Measurements from ENCODE around the gene INTS2. TPM values are rescaled to one million over a fixed set of nuclear protein-coding genes. Genes with fewer than 3 reads are reported as not detected.

Gene INTS2
- total RNA-seq, 1 experiment from 2014 or later = 9.4 TPM

GRCh38 chr17:61947367-61948078 is 19.7 kb upstream of the INTS2 start:
- Mint-ChIP-seq H3K36me3 (ENCODE audit: insufficient read depth, unreplicated experiment) (no peaks in the 10 kb centered on the region), H3K27ac (ENCODE audit: unreplicated experiment) (no peak overlapping the region), H3K4me3 (ENCODE audit: low read depth, unreplicated experiment) (no peak overlapping the region), H3K4me1 (ENCODE audit: low read depth, unreplicated experiment) (no peaks in the 10 kb centered on the region), H3K27me3 (ENCODE audit: unreplicated experiment) (no peaks in the 10 kb centered on the region), H3K9me3 (ENCODE audit: low read depth, unreplicated experiment) (no peaks in the 10 kb centered on the region)
- BruUV-seq (replicated peaks) = no TSS peak
- DNase-seq = no peak
- intact Hi-C loops (cut with micrococcal nuclease; ENCODE audit: unreplicated experiment) = no loop called here
- TF ChIP-seq CTCF (IDR thresholded peaks at IDR 0.05; ENCODE audit: unreplicated experiment) = no peak
- CTCF ChIA-PET = interaction anchor here (0.9 kb wide), 1 partner anchor 162 kb away, joined by 4 read pairs; no protein-coding TSS in a partner anchor

GRCh38 chr17:61946359-61946758 is 18.6 kb upstream of the INTS2 start:
- H3K36me3 Mint-ChIP-seq (ENCODE audit: insufficient read depth, unreplicated experiment) = no peaks in the 10 kb centered on the region
- H3K27ac Mint-ChIP-seq (ENCODE audit: unreplicated experiment) = no peak overlapping the region
- DNase-seq = no peak
- intact Hi-C loops (cut with micrococcal nuclease; ENCODE audit: unreplicated experiment) = no loop called here
- TF ChIP-seq CTCF (IDR thresholded peaks at IDR 0.05; ENCODE audit: unreplicated experiment) = no peak
- no peaks in the 10 kb centered on the region for H3K9me3 Mint-ChIP-seq (ENCODE audit: low read depth, unreplicated experiment)
- H3K27me3 Mint-ChIP-seq (ENCODE audit: unreplicated experiment) = no peaks in the 10 kb centered on the region
- H3K4me1 Mint-ChIP-seq (ENCODE audit: low read depth, unreplicated experiment) = no peaks in the 10 kb centered on the region
- CTCF ChIA-PET = no interaction called here
- H3K4me3 Mint-ChIP-seq (ENCODE audit: low read depth, unreplicated experiment) = no peak overlapping the region
- no TSS peak for BruUV-seq (replicated peaks)

- intact Hi-C loops (cut with micrococcal nuclease; ENCODE audit: unreplicated experiment) = no loop called here
- Mint-ChIP-seq H3K27ac (ENCODE audit: unreplicated experiment) (no peak overlapping the region), H3K9me3 (ENCODE audit: low read depth, unreplicated experiment) (no peaks in the 10 kb centered on the region), H3K27me3 (ENCODE audit: unreplicated experiment) (no peaks in the 10 kb centered on the region), H3K4me3 (ENCODE audit: low read depth, unreplicated experiment) (no peak overlapping the region), H3K36me3 (ENCODE audit: insufficient read depth, unreplicated experiment) (peaks cover 6% of the 10 kb centered on the region), H3K4me1 (ENCODE audit: low read depth, unreplicated experiment) (no peaks in the 10 kb centered on the region)
- no TSS peak for BruUV-seq (replicated peaks)
- DNase-seq = no peak
- TF ChIP-seq CTCF (IDR thresholded peaks at IDR 0.05; ENCODE audit: unreplicated experiment) = no peak
- CTCF ChIA-PET = interaction anchor here (0.6 kb wide), 1 partner anchor 143 kb away, joined by 3 read pairs; no protein-coding TSS in a partner anchor
Measured at GRCh38 chr17:61943117-61943516, 15.3 kb upstream of the INTS2 start.

GRCh38 chr17:61942085-61942484 is 14.3 kb upstream of the INTS2 start:
- peaks cover 6% of the 10 kb centered on the region for H3K36me3 Mint-ChIP-seq (ENCODE audit: insufficient read depth, unreplicated experiment)
- CTCF ChIA-PET = no interaction called here
- no TSS peak for BruUV-seq (replicated peaks)

More at GRCh38 chr17:61942085-61942484, 14.3 kb upstream of the INTS2 start:
- H3K27me3 Mint-ChIP-seq (ENCODE audit: unreplicated experiment) = no peaks in the 10 kb centered on the region
- intact Hi-C loops (cut with micrococcal nuclease; ENCODE audit: unreplicated experiment) = no loop called here
- no peaks in the 10 kb centered on the region for H3K4me1 Mint-ChIP-seq (ENCODE audit: low read depth, unreplicated experiment)
- no peak for DNase-seq
- no peak overlapping the region for H3K4me3 Mint-ChIP-seq (ENCODE audit: low read depth, unreplicated experiment)
- no peak for TF ChIP-seq CTCF (IDR thresholded peaks at IDR 0.05; ENCODE audit: unreplicated experiment)
- no peak overlapping the region for H3K27ac Mint-ChIP-seq (ENCODE audit: unreplicated experiment)
- H3K9me3 Mint-ChIP-seq (ENCODE audit: low read depth, unreplicated experiment) = no peaks in the 10 kb centered on the region

All from Calu3 (cell line).